ENCODE measurements around the gene S1PR3.
A peak's percentile ranks its signal among the peaks of the same experiment; 100 is the strongest.

The S1PR3 gene

GRCh38 chr9:89000973-89001916 lies 10.0 kb downstream of the S1PR3 start:
- no peaks in the 10 kb centered on the region for H3K36me3 ChIP-seq (ENCODE audit: control insufficient read depth, low read length)
- 0 out of 2 replicates have a peak, but pooled peaks cover 3% of the 10 kb centered on the region for H4K20me1 ChIP-seq (ENCODE audit: control insufficient read depth, insufficient read depth, low read depth, low read length)
- no peak overlapping the region for H3K4me3 ChIP-seq (ENCODE audit: low read length)
- no peak overlapping the region for H3K27ac ChIP-seq (ENCODE audit: low read depth, low read length)
- no peak overlapping the region for H3K4me2 ChIP-seq (ENCODE audit: low read length)
- no peaks in the 10 kb centered on the region for H3K9me3 ChIP-seq (ENCODE audit: control insufficient read depth, insufficient read depth, low read length)
- H3F3A ChIP-seq (ENCODE audit: control insufficient read depth, insufficient read depth) = no peaks in the 10 kb centered on the region
- H3K9me2 ChIP-seq (replicated peaks; ENCODE audit: control insufficient read depth, low read length) = no peaks in the 10 kb centered on the region
- H3K4me1 ChIP-seq (ENCODE audit: control insufficient read depth, low read length) = no peaks in the 10 kb centered on the region
- no peaks in the 10 kb centered on the region for H3K27me3 ChIP-seq (ENCODE audit: control insufficient read depth, low read length)
- TF ChIP-seq CTCF (IDR thresholded peaks at IDR 0.05; ENCODE audit: low read depth, low read length, poor library complexity, severe bottlenecking) (peak; percentile 74), EZH2phosphoT487 (IDR thresholded peaks at IDR 0.05; ENCODE audit: borderline replicate concordance, low read length) (no peak)
- no peaks in the 10 kb centered on the region for H3K79me2 ChIP-seq (ENCODE audit: control insufficient read depth, low read length)

DNA sequence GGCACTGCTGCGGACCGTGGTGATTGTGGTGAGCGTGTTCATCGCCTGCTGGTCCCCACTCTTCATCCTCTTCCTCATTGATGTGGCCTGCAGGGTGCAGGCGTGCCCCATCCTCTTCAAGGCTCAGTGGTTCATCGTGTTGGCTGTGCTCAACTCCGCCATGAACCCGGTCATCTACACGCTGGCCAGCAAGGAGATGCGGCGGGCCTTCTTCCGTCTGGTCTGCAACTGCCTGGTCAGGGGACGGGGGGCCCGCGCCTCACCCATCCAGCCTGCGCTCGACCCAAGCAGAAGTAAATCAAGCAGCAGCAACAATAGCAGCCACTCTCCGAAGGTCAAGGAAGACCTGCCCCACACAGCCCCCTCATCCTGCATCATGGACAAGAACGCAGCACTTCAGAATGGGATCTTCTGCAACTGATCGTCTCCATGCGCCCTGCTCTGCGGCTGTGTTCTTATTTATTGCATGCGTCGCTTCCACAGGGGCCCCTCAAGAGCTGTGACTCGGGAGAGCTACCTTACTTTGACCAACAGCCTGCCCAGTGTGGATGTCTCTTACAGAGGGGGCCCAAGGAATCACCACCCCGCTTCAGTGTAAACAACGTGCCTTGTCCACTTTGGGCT lies 10.8 kb downstream of the S1PR3 start:
- H3F3A ChIP-seq (ENCODE audit: control insufficient read depth, insufficient read depth) = no peaks in the 10 kb centered on the region
- H3K4me3 ChIP-seq (ENCODE audit: low read length) = no peak overlapping the region
- no peaks in the 10 kb centered on the region for H3K36me3 ChIP-seq (ENCODE audit: control insufficient read depth, low read length)
- no peak overlapping the region for H3K4me2 ChIP-seq (ENCODE audit: low read length)
- H3K27ac ChIP-seq (ENCODE audit: low read depth, low read length) = no peak overlapping the region
- no peaks in the 10 kb centered on the region for H3K9me2 ChIP-seq (replicated peaks; ENCODE audit: control insufficient read depth, low read length)
- TF ChIP-seq EZH2phosphoT487 (IDR thresholded peaks at IDR 0.05; ENCODE audit: borderline replicate concordance, low read length) (no peak), CTCF (IDR thresholded peaks at IDR 0.05; ENCODE audit: low read depth, low read length, poor library complexity, severe bottlenecking) (no peak)
- no peaks in the 10 kb centered on the region for H3K4me1 ChIP-seq (ENCODE audit: control insufficient read depth, low read length)
- no peaks in the 10 kb centered on the region for H3K27me3 ChIP-seq (ENCODE audit: control insufficient read depth, low read length)
- H3K79me2 ChIP-seq (ENCODE audit: control insufficient read depth, low read length) = no peaks in the 10 kb centered on the region
- no peaks in the 10 kb centered on the region for H3K9me3 ChIP-seq (ENCODE audit: control insufficient read depth, insufficient read depth, low read length)
- 0 out of 2 replicates have a peak, but pooled peaks cover 3% of the 10 kb centered on the region for H4K20me1 ChIP-seq (ENCODE audit: control insufficient read depth, insufficient read depth, low read depth, low read length)

DNA sequence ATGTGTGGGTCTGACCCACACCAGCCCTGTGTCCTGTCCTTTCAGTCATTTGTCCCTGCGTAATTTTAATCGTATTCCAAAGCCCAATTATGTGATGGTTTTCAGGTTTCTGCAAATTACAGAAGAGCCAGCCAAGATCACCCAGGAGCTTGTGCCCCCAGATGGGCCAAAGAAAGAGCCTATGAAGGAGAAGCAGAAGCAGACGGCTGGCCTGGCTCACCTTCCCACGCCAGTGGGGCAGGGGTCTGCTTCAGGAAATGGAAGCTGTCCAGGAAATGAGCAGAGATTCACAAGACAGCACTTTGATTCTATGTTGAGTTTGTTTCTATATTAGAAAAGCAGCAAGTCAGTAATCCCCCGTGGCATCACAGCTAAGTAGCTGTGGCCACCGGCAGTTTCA lies 11.7 kb downstream of the S1PR3 start:
- Histone ChIP-seq H3K9me3 (ENCODE audit: control insufficient read depth, insufficient read depth, low read length) (no peaks in the 10 kb centered on the region), H3K4me1 (ENCODE audit: control insufficient read depth, low read length) (no peaks in the 10 kb centered on the region), H3K4me2 (ENCODE audit: low read length) (no peak overlapping the region), H3F3A (ENCODE audit: control insufficient read depth, insufficient read depth) (no peaks in the 10 kb centered on the region), H3K79me2 (ENCODE audit: control insufficient read depth, low read length) (no peaks in the 10 kb centered on the region), H3K27ac (ENCODE audit: low read depth, low read length) (no peak overlapping the region), H4K20me1 (ENCODE audit: control insufficient read depth, insufficient read depth, low read depth, low read length) (0 out of 2 replicates have a peak, but pooled peaks cover 3% of the 10 kb centered on the region), H3K27me3 (ENCODE audit: control insufficient read depth, low read length) (no peaks in the 10 kb centered on the region), H3K9me2 (replicated peaks; ENCODE audit: control insufficient read depth, low read length) (no peaks in the 10 kb centered on the region), H3K36me3 (ENCODE audit: control insufficient read depth, low read length) (no peaks in the 10 kb centered on the region), H3K4me3 (ENCODE audit: low read length) (no peak overlapping the region)
- TF ChIP-seq CTCF (IDR thresholded peaks at IDR 0.05; ENCODE audit: low read depth, low read length, poor library complexity, severe bottlenecking) (no peak), EZH2phosphoT487 (IDR thresholded peaks at IDR 0.05; ENCODE audit: borderline replicate concordance, low read length) (no peak)
